GM19324 (cell line): ENCODE results near the gene BIRC2.

Source experiments
- ATAC-seq: cut with Tn5 transposase; IDR thresholded peaks from one replicate; pipeline ENCODE4 v1.9.1; 2021; ENCODE audit warnings: mild to moderate bottlenecking, moderate library complexity; ENCODE audit not compliant: unreplicated experiment, low FRiP score

The BIRC2 gene

DNA sequence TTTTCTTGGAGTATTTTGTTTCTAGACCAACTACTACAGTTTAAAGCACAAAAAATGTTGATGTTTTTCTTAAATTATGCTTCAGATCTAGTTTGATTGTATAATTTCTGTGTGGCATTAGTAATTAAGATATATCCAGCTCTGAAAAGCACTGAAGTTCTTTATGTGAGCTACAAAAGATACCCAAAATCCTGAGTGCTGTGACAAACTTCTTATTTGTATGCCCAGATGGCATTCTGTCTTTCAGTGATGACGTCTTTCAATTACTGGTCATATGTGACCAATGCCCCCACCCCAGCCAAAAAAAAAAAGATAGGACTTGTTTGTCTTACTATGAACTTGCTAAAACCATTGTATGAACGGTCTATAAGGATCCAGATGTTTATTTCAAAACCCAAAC is 51.3 kb downstream of the BIRC2 start:
- no peak for ATAC-seq

GRCh38 chr11:102399189-102399588 is 52.2 kb downstream of the BIRC2 start:
- no peak for ATAC-seq

- no peak for ATAC-seq
Observed at GRCh38 chr11:102400603-102401002, 53.6 kb downstream of the BIRC2 start.

GRCh38 chr11:102401905-102402304 is 54.9 kb downstream of the BIRC2 start:
- ATAC-seq, result no peak

GRCh38 chr11:102402548-102402947 is 55.5 kb downstream of the BIRC2 start:
- no peak for ATAC-seq

DNA sequence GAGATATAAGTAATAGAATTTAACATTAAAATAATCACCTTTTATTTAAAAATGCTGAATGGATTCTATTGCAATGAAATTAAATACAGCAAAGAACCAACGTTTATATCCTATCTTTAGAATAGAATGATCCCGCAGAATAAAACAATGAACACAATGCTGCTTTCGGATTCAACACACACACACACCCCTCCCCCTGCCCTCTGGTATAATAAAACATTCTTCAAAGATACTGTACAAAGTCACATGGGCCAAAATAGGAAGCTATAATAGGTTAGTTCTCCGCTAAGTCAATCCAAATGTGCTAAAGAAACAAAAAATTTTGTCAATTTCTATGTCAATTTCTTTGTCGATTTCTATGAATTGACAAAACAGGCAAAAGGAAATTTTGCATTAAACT is 58.5 kb downstream of the BIRC2 start:
- no peak for ATAC-seq

DNA sequence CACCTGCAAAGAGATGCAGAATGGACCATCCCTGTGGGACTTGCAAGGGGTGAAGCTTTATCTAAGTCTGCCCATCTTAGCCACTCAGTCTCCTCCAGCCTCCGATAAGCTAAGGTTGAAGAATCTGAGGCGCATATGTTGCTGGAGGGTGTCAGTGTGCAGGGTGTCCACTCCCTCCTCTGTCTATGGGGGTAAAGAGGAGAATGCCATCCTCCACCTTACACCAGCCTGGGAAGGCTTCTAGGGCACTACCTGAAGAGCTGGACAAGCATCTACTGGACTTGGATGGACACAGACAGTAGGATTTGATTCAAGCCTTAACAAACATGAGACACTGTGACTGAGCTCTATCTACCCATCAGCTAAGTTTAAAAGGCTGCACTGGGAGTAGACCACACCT is 59.1 kb downstream of the BIRC2 start:
- ATAC-seq, result no peak

DNA sequence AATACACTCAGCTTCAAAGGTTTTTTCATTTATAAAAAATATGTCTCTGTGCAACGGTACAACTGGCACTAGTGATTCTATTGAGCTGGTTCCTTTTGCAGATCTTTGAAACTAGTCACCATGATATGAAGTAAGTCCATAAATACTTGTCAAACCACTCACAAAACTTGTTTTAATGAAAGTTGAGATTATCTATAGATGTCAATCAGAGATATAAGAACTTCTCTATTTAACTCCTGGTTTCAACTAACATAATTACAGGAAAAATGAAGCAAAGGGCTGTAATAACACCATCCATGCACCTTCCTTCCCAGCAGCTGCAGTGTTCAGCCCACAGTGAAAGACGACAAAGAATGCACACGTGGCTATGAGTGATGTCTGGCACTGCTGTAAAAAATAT is 60.9 kb downstream of the BIRC2 start:
- no peak for ATAC-seq

GRCh38 chr11:102408339-102408738 is 61.3 kb downstream of the BIRC2 start:
- ATAC-seq, result no peak

GRCh38 chr11:102410382-102410784 is 63.4 kb downstream of the BIRC2 start:
- ATAC-seq, result no peak

DNA sequence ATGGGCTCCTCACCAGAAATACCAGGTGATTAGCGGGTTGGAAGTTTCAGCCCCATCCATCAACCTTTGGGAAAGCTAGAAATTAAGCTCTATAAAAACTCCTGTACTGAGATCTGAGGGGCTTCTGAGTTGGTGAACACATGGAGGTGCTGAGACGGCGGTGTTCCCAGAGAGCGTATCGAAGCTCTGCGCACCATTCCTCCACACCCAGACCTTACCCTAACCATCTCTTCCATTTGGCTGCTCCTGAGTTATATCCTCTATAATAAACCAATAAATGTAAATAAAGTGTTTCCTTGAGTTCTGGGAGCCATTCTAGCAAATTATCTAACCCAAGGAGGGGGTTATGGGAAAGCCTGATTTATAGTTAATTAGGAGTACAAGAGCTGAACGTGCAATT is 64.1 kb downstream of the BIRC2 start:
- ATAC-seq, result no peak

DNA sequence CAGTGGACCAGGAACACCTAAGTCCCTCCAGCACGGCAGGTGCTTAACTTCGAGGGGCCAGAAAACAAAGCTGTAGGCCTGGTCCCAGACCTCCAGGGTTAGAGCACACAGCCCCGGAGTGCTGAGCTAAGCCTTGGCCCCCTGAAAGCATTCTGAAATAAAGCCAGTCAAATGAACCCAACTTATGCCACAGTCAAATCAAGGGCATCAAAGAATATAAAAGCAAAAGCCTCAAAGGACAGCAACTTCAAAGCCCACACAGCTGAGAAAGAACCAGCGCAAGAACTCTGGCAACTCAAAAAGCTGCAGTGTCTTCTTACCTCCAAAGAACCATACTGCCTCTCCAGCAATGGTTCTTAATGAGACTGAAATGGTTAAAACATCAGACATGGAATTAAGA is 66.5 kb downstream of the BIRC2 start:
- ATAC-seq, result no peak

GRCh38 chr11:102414559-102414958 is 67.5 kb downstream of the BIRC2 start:
- no peak for ATAC-seq

- no peak for ATAC-seq
Observed at GRCh38 chr11:102415304-102415916, 68.4 kb downstream of the BIRC2 start.

GRCh38 chr11:102416976-102417375 is 70.0 kb downstream of the BIRC2 start:
- no peak for ATAC-seq

DNA sequence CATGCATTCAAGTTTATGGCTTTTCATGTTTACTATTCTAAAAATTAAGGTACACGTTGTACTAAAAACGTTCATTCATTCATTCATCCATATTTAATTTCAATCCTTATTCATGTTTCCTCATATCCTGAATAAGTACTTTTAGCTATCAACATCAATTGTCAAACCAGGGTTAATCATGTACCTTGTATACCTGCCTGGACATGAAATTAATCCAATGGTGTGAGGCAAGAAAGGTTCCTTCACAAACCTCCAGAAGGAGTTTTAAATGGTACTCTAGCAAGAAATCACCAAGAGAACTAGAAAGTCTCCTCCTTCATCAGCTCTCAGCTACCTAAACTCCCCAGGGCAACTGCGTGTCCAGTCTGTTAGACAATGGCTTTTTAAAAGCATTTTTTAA is 72.2 kb downstream of the BIRC2 start:
- no peak for ATAC-seq

DNA sequence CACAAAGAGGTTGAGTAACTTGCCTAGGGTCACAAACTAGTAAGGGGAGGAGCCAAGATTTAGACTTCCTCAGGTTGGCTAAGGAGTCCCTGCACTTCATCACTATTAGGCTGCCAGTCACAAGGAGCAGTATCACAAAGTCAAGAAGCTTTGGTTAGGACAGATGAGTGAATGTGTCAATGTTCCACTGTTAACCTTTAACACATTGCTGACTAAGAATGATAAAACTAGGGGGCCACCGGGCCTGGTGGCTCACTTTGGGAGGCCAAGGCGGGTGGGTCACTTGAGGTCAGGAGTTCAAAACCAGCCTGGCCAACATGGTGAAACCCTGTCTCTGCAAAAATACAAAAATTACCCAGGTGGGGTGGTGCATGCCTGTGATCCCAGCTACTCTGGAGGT is 73.5 kb downstream of the BIRC2 start:
- ATAC-seq, result peak; percentile 68

GRCh38 chr11:102421261-102421660 is 74.2 kb downstream of the BIRC2 start:
- no peak for ATAC-seq

DNA sequence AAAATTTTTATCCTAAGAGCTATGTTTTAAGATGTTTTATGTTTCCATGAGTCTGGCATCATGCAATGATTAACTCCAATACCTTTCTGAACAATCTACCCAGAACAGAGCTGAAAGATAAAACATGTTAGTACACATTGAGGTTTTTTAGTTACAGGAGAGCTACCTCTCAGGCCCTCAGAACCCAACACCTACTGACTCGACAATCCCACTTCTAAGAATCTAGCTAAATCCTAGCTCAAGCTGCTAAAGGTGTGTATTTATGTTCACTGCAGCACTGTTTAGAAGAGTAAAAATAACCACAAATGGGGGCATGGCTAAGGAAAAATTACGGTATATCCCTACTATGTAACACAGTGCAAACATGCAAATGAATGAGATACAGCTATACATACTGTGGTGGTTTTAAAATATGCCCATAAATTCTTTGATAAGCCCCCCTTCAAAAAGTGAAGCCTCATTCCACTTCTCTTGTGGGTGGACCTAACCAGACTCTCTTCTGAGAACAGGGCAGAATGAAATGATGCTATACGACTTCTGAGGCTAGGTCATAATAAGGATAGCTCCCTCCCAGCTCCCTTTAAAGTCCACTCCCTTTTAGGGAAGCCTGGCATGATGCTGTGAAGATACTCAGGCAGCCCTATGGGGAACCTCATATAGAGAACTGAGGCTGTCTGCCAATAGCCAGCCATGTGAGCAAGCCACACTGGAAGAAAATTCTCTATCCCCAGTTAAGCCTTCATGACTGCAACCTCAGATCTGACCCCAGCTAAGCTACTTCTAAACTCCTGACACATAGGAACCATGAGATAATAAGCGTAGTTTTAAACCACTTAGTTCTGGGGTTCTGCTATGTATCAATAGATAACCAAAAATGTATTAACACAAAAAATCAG is 76.1 kb downstream of the BIRC2 start:
- ATAC-seq, result no peak

- ATAC-seq, result no peak
Observed at GRCh38 chr11:102423936-102424335, 76.9 kb downstream of the BIRC2 start.

GRCh38 chr11:102426000-102426399 is 79.0 kb downstream of the BIRC2 start:
- no peak for ATAC-seq

- ATAC-seq, result no peak
Observed at GRCh38 chr11:102426570-102426969, 79.6 kb downstream of the BIRC2 start.
